GM23338 (cell line): Measurements from ENCODE around the gene TSR1. TPM values are rescaled to one million over a fixed set of nuclear protein-coding genes. Genes with fewer than 3 reads are reported as not detected.

Source experiments
- ATAC-seq: fragments of 200-7000 bp; cut with Tn5 transposase; 3 replicates; pipeline ENCODE4 v1.9.1; 2020
- DNase-seq: peaks from one replicate; pipeline ENCODE4 v3.0.0-alpha.2; 2015; ENCODE audit warnings: low spot score
- H2AFZ ChIP-seq: fragments of 200-600 bp; sonication (generic); 2 replicates; pipeline ENCODE4 v1.8.0; 2016; ENCODE audit warnings: antibody characterized with exemption, mild to moderate bottlenecking, moderate library complexity
- H3F3A ChIP-seq: fragments of 200-600 bp; sonication (generic); replicated peaks from 2 replicates; pipeline ENCODE4 v1.8.0; 2017; ENCODE audit warnings: antibody characterized with exemption, mixed run types, low read depth
- H3K27ac ChIP-seq: fragments of 200-600 bp; sonication (generic); 2 replicates; pipeline ENCODE4 v1.6.1; 2016; ENCODE audit warnings: low read depth
- H3K27me3 ChIP-seq: fragments of 200-600 bp; sonication (generic); 2 replicates; pipeline ENCODE4 v1.8.0; 2016; ENCODE audit warnings: mild to moderate bottlenecking, mixed run types, moderate library complexity; ENCODE audit not compliant: insufficient read depth
- H3K36me3 ChIP-seq: fragments of 200-600 bp; sonication (generic); 2 replicates; pipeline ENCODE4 v1.8.0; 2016; ENCODE audit warnings: mild to moderate bottlenecking; ENCODE audit not compliant: insufficient read depth
- H3K4me1 ChIP-seq: fragments of 200-600 bp; sonication (generic); 2 replicates; pipeline ENCODE4 v1.8.0; 2016; ENCODE audit warnings: mild to moderate bottlenecking, moderate library complexity; ENCODE audit not compliant: insufficient read depth
- H3K4me2 ChIP-seq: fragments of 200-600 bp; sonication (generic); 2 replicates; pipeline ENCODE4 v1.7.1; 2017; ENCODE audit warnings: mixed run types
- H3K4me3 ChIP-seq: fragments of 200-600 bp; sonication (generic); 2 replicates; pipeline ENCODE4 v1.6.1; 2016; ENCODE audit warnings: mixed run types
- H3K79me2 ChIP-seq: fragments of 200-600 bp; sonication (generic); replicated peaks from 2 replicates; pipeline ENCODE4 v1.8.0; 2017; ENCODE audit warnings: mild to moderate bottlenecking; ENCODE audit not compliant: insufficient read depth
- H3K9me2 ChIP-seq: fragments of 200-600 bp; sonication (generic); 2 replicates; pipeline ENCODE4 v1.8.0; 2017; ENCODE audit not compliant: insufficient read depth
- H4K20me1 ChIP-seq: fragments of 200-600 bp; sonication (generic); replicated peaks from 2 replicates; pipeline ENCODE4 v1.8.0; 2017; ENCODE audit warnings: mild to moderate bottlenecking; ENCODE audit not compliant: insufficient read depth
- H3K27ac Mint-ChIP-seq: 2 replicates; pipeline ENCODE4 v1.8.0; 2020; ENCODE audit warnings: inconsistent platforms, mild to moderate bottlenecking, moderate library complexity, mixed read lengths
- H3K27me3 Mint-ChIP-seq: 3 replicates; pipeline ENCODE4 v1.8.0; 2022; ENCODE audit warnings: low read depth, mild to moderate bottlenecking, moderate library complexity, mixed read lengths, inconsistent platforms; ENCODE audit not compliant: insufficient read depth, poor library complexity
- H3K36me3 Mint-ChIP-seq: 3 replicates; pipeline ENCODE4 v1.8.0; 2021; ENCODE audit warnings: low read depth, mild to moderate bottlenecking, inconsistent platforms, moderate library complexity, mixed read lengths
- H3K4me1 Mint-ChIP-seq: 3 replicates; pipeline ENCODE4 v1.8.0; 2020; ENCODE audit warnings: mild to moderate bottlenecking, inconsistent platforms, mixed read lengths
- H3K4me3 Mint-ChIP-seq: 3 replicates; pipeline ENCODE4 v1.8.0; 2021; ENCODE audit warnings: moderate library complexity, mild to moderate bottlenecking, inconsistent platforms, mixed read lengths
- H3K9me3 Mint-ChIP-seq: 3 replicates; pipeline ENCODE4 v1.8.0; 2020; ENCODE audit warnings: moderate library complexity, mild to moderate bottlenecking, inconsistent platforms, mixed read lengths
- CREB1 ChIP-seq: fragments of 250-450 bp; sonication (Bioruptor Pico); IDR thresholded peaks from 2 replicates; pipeline ENCODE4 v1.5.0; 2020; ENCODE audit warnings: low read depth, mild to moderate bottlenecking, moderate library complexity
- ETS1 ChIP-seq: IDR thresholded peaks from 2 replicates; pipeline ENCODE4 v1.6.1; 2016; ENCODE audit warnings: antibody characterized with exemption
- EZH2 ChIP-seq: fragments of 200-600 bp; sonication (generic); IDR thresholded peaks from one replicate; pipeline ENCODE4 v1.8.0; 2017; ENCODE audit warnings: antibody characterized with exemption, mild to moderate bottlenecking, low read depth; ENCODE audit not compliant: unreplicated experiment
- JUNB ChIP-seq: IDR thresholded peaks from one replicate; pipeline ENCODE4 v1.6.1; 2016; ENCODE audit warnings: antibody characterized with exemption; ENCODE audit not compliant: unreplicated experiment
- NANOG ChIP-seq: IDR thresholded peaks from 2 replicates; pipeline ENCODE4 v1.6.1; 2016; ENCODE audit warnings: antibody characterized with exemption, borderline replicate concordance
- POLR2AphosphoS5 ChIP-seq: IDR thresholded peaks from 2 replicates; pipeline ENCODE4 v1.6.1; 2016; ENCODE audit warnings: antibody characterized with exemption, low read depth
- STAT1 ChIP-seq: IDR thresholded peaks from one replicate; pipeline ENCODE4 v1.6.1; 2016; ENCODE audit warnings: antibody characterized with exemption; ENCODE audit not compliant: unreplicated experiment
- ZNF331 ChIP-seq: fragments of 250-450 bp; sonication (Bioruptor Pico); IDR thresholded peaks from 2 replicates; pipeline ENCODE4 v1.5.0; 2020; ENCODE audit warnings: low read depth, mild to moderate bottlenecking, moderate library complexity
- polyA plus RNA-seq: library from polyadenylated mRNA; unstranded; fragments of >200 nt; fragmentation: Nextera tagmentation; extraction: Ambion mirVana; gene quantifications from 2 replicates; pipeline ENCODE4 v1.2.1, GENCODE V29; 2016
- total RNA-seq: library from RNA; depleted of rRNA; stranded (reverse); fragments of >200 nt; shearing (Covaris generic); gene quantifications from 2 replicates; pipeline ENCODE4 v1.2.3, GENCODE V29; 2014
- TF ChIP-seq, protein P1 (sequence below): fragments of 250-450 bp; sonication (Bioruptor Pico); IDR thresholded peaks from 2 replicates; pipeline ENCODE4 v1.5.0; 2020; ENCODE audit warnings: mild to moderate bottlenecking, moderate library complexity

The TSR1 gene
- total and polyA plus RNA-seq, 2 experiments from 2014 or later, result 36.9 to 108 TPM

DNA sequence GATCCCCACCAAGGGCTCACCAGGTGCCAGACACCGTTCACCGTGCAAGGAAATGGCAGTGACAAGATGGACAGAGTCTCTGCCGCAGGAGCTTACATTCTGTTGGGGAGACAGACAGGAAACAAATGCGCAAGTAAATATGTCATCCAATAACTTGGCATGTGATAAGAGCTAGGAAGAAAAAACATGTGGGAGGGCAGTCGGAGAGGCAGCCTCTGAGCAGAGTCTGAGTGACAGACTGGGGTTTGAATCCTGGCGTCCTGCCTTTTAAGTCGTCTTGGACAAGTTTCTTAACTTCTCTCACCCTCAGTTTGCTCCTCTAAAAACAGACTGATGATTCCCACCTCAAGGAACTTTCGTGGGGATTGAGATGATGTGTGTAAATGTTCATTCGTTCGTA, 8.3 kb upstream of the TSR1 start (continued):
- TF ChIP-seq, protein P1, sequence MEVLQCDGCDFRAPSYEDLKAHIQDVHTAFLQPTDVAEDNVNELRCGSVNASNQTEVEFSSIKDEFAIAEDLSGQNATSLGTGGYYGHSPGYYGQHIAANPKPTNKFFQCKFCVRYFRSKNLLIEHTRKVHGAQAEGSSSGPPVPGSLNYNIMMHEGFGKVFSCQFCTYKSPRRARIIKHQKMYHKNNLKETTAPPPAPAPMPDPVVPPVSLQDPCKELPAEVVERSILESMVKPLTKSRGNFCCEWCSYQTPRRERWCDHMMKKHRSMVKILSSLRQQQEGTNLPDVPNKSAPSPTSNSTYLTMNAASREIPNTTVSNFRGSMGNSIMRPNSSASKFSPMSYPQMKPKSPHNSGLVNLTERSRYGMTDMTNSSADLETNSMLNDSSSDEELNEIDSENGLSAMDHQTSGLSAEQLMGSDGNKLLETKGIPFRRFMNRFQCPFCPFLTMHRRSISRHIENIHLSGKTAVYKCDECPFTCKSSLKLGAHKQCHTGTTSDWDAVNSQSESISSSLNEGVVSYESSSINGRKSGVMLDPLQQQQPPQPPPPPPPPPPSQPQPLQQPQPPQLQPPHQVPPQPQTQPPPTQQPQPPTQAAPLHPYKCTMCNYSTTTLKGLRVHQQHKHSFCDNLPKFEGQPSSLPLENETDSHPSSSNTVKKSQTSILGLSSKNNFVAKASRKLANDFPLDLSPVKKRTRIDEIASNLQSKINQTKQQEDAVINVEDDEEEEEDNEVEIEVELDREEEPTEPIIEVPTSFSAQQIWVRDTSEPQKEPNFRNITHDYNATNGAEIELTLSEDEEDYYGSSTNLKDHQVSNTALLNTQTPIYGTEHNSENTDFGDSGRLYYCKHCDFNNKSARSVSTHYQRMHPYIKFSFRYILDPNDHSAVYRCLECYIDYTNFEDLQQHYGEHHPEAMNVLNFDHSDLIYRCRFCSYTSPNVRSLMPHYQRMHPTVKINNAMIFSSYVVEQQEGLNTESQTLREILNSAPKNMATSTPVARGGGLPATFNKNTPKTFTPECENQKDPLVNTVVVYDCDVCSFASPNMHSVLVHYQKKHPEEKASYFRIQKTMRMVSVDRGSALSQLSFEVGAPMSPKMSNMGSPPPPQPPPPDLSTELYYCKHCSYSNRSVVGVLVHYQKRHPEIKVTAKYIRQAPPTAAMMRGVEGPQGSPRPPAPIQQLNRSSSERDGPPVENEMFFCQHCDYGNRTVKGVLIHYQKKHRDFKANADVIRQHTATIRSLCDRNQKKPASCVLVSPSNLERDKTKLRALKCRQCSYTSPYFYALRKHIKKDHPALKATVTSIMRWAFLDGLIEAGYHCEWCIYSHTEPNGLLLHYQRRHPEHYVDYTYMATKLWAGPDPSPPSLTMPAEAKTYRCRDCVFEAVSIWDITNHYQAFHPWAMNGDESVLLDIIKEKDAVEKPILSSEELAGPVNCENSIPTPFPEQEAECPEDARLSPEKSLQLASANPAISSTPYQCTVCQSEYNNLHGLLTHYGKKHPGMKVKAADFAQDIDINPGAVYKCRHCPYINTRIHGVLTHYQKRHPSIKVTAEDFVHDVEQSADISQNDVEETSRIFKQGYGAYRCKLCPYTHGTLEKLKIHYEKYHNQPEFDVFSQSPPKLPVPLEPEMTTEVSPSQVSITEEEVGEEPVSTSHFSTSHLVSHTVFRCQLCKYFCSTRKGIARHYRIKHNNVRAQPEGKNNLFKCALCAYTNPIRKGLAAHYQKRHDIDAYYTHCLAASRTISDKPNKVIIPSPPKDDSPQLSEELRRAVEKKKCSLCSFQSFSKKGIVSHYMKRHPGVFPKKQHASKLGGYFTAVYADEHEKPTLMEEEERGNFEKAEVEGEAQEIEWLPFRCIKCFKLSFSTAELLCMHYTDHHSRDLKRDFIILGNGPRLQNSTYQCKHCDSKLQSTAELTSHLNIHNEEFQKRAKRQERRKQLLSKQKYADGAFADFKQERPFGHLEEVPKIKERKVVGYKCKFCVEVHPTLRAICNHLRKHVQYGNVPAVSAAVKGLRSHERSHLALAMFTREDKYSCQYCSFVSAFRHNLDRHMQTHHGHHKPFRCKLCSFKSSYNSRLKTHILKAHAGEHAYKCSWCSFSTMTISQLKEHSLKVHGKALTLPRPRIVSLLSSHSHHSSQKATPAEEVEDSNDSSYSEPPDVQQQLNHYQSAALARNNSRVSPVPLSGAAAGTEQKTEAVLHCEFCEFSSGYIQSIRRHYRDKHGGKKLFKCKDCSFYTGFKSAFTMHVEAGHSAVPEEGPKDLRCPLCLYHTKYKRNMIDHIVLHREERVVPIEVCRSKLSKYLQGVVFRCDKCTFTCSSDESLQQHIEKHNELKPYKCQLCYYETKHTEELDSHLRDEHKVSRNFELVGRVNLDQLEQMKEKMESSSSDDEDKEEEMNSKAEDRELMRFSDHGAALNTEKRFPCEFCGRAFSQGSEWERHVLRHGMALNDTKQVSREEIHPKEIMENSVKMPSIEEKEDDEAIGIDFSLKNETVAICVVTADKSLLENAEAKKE (CRISPR knock-in tag), result no peak
- TF ChIP-seq STAT1 (no peak), JUNB (no peak), POLR2AphosphoS5 (no peak)

DNA sequence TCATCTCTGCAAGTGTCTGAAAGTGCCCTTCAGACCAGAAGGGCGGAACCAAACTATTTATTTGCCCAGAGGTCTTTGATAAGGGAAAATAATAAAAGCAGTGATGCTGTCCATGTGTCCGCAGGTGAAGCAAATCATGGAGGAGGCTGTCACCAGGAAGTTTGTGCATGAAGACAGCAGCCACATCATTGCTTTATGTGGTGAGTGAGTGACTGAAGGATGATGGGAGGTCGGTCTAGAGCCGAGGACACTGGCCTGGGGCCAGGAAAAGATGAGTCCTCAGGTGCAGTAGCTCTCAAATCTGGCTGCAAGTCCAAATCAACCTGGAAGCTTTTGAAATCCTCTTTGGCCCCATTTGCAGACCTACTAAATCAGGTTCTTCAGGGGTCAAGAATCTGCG, 7.2 kb upstream of the TSR1 start:
- peaks cover 19% of the 10 kb centered on the region for H3K4me1 Mint-ChIP-seq
- 0 out of 2 replicates have a peak, but pooled peaks cover 10% of the 10 kb centered on the region for H3K79me2 ChIP-seq
- DNase-seq (no peak), ATAC-seq (no peak)
- no peak overlapping the region for H3K27ac ChIP-seq
- no peaks in the 10 kb centered on the region for H3K9me2 ChIP-seq
- no peaks in the 10 kb centered on the region for H3K9me3 Mint-ChIP-seq
- no peak overlapping the region for H3K4me3 Mint-ChIP-seq
- peaks cover 13% of the 10 kb centered on the region; the same call in 2 of the 3 replicates for H3K36me3 Mint-ChIP-seq
- no peaks in the 10 kb centered on the region; the same call in 1 of the 2 replicates for H4K20me1 ChIP-seq
- no peak overlapping the region for H3K4me3 ChIP-seq
- H3K27ac Mint-ChIP-seq, result no peak overlapping the region
- no peaks in the 10 kb centered on the region for H3K36me3 ChIP-seq
- peaks cover 9% of the 10 kb centered on the region for H3F3A ChIP-seq
- peaks cover 9% of the 10 kb centered on the region for H3K4me1 ChIP-seq
- no peak overlapping the region for H2AFZ ChIP-seq
- H3K27me3 ChIP-seq, result no peaks in the 10 kb centered on the region
- peaks cover 10% of the 10 kb centered on the region for H3K27me3 Mint-ChIP-seq
- H3K4me2 ChIP-seq, result no peak overlapping the region
- no peak for TF ChIP-seq STAT1
- TF ChIP-seq, protein P1 (CRISPR knock-in tag), result no peak
- TF ChIP-seq CREB1 (CRISPR knock-in tag), result no peak
- no peak for TF ChIP-seq NANOG
- no peak for TF ChIP-seq ZNF331 (CRISPR knock-in tag)
- TF ChIP-seq EZH2, result no peak
- no peak for TF ChIP-seq ETS1
- TF ChIP-seq JUNB, result no peak
- TF ChIP-seq POLR2AphosphoS5, result no peak
